WTC11 (cell line): ENCODE results near the gene MAOA. TPM values are rescaled to one million over a fixed set of nuclear protein-coding genes. Genes with fewer than 3 reads are reported as not detected.

Experiments used
- ATAC-seq: fragments of 200-7000 bp; cut with Tn5 transposase; 2 replicates; pipeline ENCODE4 v1.10.0; 2021; ENCODE audit warnings: mild to moderate bottlenecking, moderate library complexity
- CTCF ChIA-PET: fragments of 300-600 bp; sonication (Branson Sonifier 250); formaldehyde crosslinking; loops from one replicate; lab custom pipeline; 2021; ENCODE audit warnings: antibody characterized with exemption; lab: Charles Lee
- POLR2A ChIA-PET: fragments of 350-600 bp; sonication (Branson Sonifier 250); formaldehyde crosslinking; loops from one replicate; lab custom pipeline; 2021; ENCODE audit warnings: antibody characterized with exemption; lab: Charles Lee
- DNase-seq: peaks from one replicate; pipeline ENCODE4 v3.0.0; 2021; ENCODE audit warnings: low spot score
- H3K27ac Mint-ChIP-seq: 2 replicates; pipeline ENCODE4 v1.8.0; 2021; ENCODE audit warnings: mixed read lengths
- H3K27me3 Mint-ChIP-seq: 2 replicates; pipeline ENCODE4 v1.8.0; 2021; ENCODE audit warnings: low read depth, mild to moderate bottlenecking, moderate library complexity, mixed read lengths
- H3K36me3 Mint-ChIP-seq: 2 replicates; pipeline ENCODE4 v1.8.0; 2021; ENCODE audit warnings: mixed read lengths
- H3K4me1 Mint-ChIP-seq: 2 replicates; pipeline ENCODE4 v1.8.0; 2022; ENCODE audit warnings: mixed read lengths
- H3K4me3 Mint-ChIP-seq: 2 replicates; pipeline ENCODE4 v1.8.0; 2021; ENCODE audit warnings: mild to moderate bottlenecking, moderate library complexity, mixed read lengths
- H3K9me3 Mint-ChIP-seq: 2 replicates; pipeline ENCODE4 v1.8.0; 2021; ENCODE audit warnings: mixed read lengths
- ATF1 ChIP-seq: sonication (generic); formaldehyde crosslinking; IDR thresholded peaks from 2 replicates; pipeline ENCODE4 v1.8.1; 2023; ENCODE audit warnings: mild to moderate bottlenecking, moderate library complexity, missing genetic modification reagents
- E2F4 ChIP-seq: sonication (generic); formaldehyde crosslinking; IDR thresholded peaks from 2 replicates; pipeline ENCODE4 v1.8.1; 2022; ENCODE audit warnings: low read depth, mild to moderate bottlenecking, moderate library complexity, missing genetic modification reagents, borderline replicate concordance
- E2F5 ChIP-seq: sonication (generic); formaldehyde crosslinking; IDR thresholded peaks from 2 replicates; pipeline ENCODE4 v1.8.1; 2022; ENCODE audit warnings: mild to moderate bottlenecking, moderate library complexity, missing genetic modification reagents
- FOXP4 ChIP-seq: sonication (generic); formaldehyde crosslinking; IDR thresholded peaks from 2 replicates; pipeline ENCODE4 v1.8.0; 2022; ENCODE audit warnings: mild to moderate bottlenecking, missing genetic modification reagents
- JAZF1 ChIP-seq: fragments of 250-450 bp; sonication (Bioruptor Pico); IDR thresholded peaks from 2 replicates; pipeline ENCODE4 v1.9.0; 2021; ENCODE audit warnings: moderate library complexity, mild to moderate bottlenecking, inconsistent platforms
- MAX ChIP-seq: sonication (generic); formaldehyde crosslinking; IDR thresholded peaks from 2 replicates; pipeline ENCODE4 v1.8.0; 2022; ENCODE audit warnings: mild to moderate bottlenecking, missing genetic modification reagents
- MXD4 ChIP-seq: fragments of 250-450 bp; sonication (Bioruptor Pico); IDR thresholded peaks from 2 replicates; pipeline ENCODE4 v1.8.0; 2021; ENCODE audit warnings: mild to moderate bottlenecking, moderate library complexity, borderline replicate concordance
- NR1H2 ChIP-seq: sonication (generic); formaldehyde crosslinking; IDR thresholded peaks from 2 replicates; pipeline ENCODE4 v1.9.0; 2021; ENCODE audit warnings: mild to moderate bottlenecking, moderate library complexity, missing genetic modification reagents
- PRRX2 ChIP-seq: fragments of 250-450 bp; sonication (Bioruptor Pico); IDR thresholded peaks from 2 replicates; pipeline ENCODE4 v1.8.0; 2021; ENCODE audit warnings: mild to moderate bottlenecking
- SOX15 ChIP-seq: fragments of 250-450 bp; sonication (Bioruptor Pico); IDR thresholded peaks from 2 replicates; pipeline ENCODE4 v1.9.0; 2021; ENCODE audit warnings: mild to moderate bottlenecking
- SP1 ChIP-seq: sonication (generic); formaldehyde crosslinking; conservative IDR thresholded peaks from 2 replicates; pipeline ENCODE4 v1.8.1; 2022; ENCODE audit warnings: missing genetic modification reagents
- TEAD1 ChIP-seq: sonication (generic); formaldehyde crosslinking; IDR thresholded peaks from 2 replicates; pipeline ENCODE4 v1.8.0; 2022; ENCODE audit warnings: mild to moderate bottlenecking, missing genetic modification reagents
- USF2 ChIP-seq: sonication (generic); formaldehyde crosslinking; IDR thresholded peaks from 2 replicates; pipeline ENCODE4 v1.8.1; 2023; ENCODE audit warnings: mild to moderate bottlenecking, missing genetic modification reagents, moderate library complexity
- ZNF219 ChIP-seq: sonication (generic); formaldehyde crosslinking; IDR thresholded peaks from 2 replicates; pipeline ENCODE4 v1.8.0; 2023; ENCODE audit warnings: missing genetic modification reagents, mild to moderate bottlenecking, borderline replicate concordance
- ZNF423 ChIP-seq: fragments of 250-450 bp; sonication (Bioruptor Pico); IDR thresholded peaks from 2 replicates; pipeline ENCODE4 v2.1.2; 2022; ENCODE audit warnings: mild to moderate bottlenecking, moderate library complexity
- ZNF671 ChIP-seq: fragments of 250-450 bp; sonication (Bioruptor Pico); IDR thresholded peaks from 2 replicates; pipeline ENCODE4 v1.8.0; 2021; ENCODE audit warnings: mild to moderate bottlenecking
- total RNA-seq: library from RNA; stranded (reverse); gene quantifications from 3 replicates; pipeline ENCODE4 v1.2.3, GENCODE V29; 2021
- TF ChIP-seq, protein P1 (sequence below): sonication (generic); formaldehyde crosslinking; conservative IDR thresholded peaks from 2 replicates; pipeline ENCODE4 v1.8.1; 2023; ENCODE audit warnings: mild to moderate bottlenecking, low read depth, missing genetic modification reagents, moderate library complexity
- TF ChIP-seq, protein P2 (sequence below): fragments of 250-450 bp; sonication (Bioruptor Pico); IDR thresholded peaks from 2 replicates; pipeline ENCODE4 v1.9.0; 2021; ENCODE audit warnings: mild to moderate bottlenecking
- TF ChIP-seq, protein P3 (sequence below): sonication (generic); formaldehyde crosslinking; IDR thresholded peaks from 2 replicates; pipeline ENCODE4 v1.8.0; 2022; ENCODE audit warnings: mild to moderate bottlenecking, missing genetic modification reagents
- TF ChIP-seq, protein P4 (sequence below): sonication (generic); formaldehyde crosslinking; IDR thresholded peaks from 2 replicates; pipeline ENCODE4 v1.8.1; 2022; ENCODE audit warnings: low read depth, missing genetic modification reagents, borderline replicate concordance
- TF ChIP-seq, protein P5 (sequence below): sonication (generic); formaldehyde crosslinking; IDR thresholded peaks from 2 replicates; pipeline ENCODE4 v1.8.0; 2022; ENCODE audit warnings: missing genetic modification reagents

The MAOA gene
- total RNA-seq, 1 experiment from 2014 or later = 6.0 TPM

- TF ChIP-seq, protein P1, sequence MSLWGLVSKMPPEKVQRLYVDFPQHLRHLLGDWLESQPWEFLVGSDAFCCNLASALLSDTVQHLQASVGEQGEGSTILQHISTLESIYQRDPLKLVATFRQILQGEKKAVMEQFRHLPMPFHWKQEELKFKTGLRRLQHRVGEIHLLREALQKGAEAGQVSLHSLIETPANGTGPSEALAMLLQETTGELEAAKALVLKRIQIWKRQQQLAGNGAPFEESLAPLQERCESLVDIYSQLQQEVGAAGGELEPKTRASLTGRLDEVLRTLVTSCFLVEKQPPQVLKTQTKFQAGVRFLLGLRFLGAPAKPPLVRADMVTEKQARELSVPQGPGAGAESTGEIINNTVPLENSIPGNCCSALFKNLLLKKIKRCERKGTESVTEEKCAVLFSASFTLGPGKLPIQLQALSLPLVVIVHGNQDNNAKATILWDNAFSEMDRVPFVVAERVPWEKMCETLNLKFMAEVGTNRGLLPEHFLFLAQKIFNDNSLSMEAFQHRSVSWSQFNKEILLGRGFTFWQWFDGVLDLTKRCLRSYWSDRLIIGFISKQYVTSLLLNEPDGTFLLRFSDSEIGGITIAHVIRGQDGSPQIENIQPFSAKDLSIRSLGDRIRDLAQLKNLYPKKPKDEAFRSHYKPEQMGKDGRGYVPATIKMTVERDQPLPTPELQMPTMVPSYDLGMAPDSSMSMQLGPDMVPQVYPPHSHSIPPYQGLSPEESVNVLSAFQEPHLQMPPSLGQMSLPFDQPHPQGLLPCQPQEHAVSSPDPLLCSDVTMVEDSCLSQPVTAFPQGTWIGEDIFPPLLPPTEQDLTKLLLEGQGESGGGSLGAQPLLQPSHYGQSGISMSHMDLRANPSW (CRISPR knock-in tag) = no peak
- no peak for TF ChIP-seq MXD4
- TF ChIP-seq, protein P2, sequence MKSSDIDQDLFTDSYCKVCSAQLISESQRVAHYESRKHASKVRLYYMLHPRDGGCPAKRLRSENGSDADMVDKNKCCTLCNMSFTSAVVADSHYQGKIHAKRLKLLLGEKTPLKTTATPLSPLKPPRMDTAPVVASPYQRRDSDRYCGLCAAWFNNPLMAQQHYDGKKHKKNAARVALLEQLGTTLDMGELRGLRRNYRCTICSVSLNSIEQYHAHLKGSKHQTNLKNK (CRISPR knock-in tag) = no peak
- no peak for TF ChIP-seq NR1H2
- no peak for TF ChIP-seq TEAD1 (CRISPR knock-in tag)
- TF ChIP-seq E2F4 (CRISPR knock-in tag) = no peak
- TF ChIP-seq, protein P3, sequence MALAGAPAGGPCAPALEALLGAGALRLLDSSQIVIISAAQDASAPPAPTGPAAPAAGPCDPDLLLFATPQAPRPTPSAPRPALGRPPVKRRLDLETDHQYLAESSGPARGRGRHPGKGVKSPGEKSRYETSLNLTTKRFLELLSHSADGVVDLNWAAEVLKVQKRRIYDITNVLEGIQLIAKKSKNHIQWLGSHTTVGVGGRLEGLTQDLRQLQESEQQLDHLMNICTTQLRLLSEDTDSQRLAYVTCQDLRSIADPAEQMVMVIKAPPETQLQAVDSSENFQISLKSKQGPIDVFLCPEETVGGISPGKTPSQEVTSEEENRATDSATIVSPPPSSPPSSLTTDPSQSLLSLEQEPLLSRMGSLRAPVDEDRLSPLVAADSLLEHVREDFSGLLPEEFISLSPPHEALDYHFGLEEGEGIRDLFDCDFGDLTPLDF (CRISPR knock-in tag) = no peak
- TF ChIP-seq PRRX2 (CRISPR knock-in tag) = no peak
- no peak for TF ChIP-seq ZNF219
- TF ChIP-seq USF2 (CRISPR knock-in tag) = no peak
- no peak for TF ChIP-seq JAZF1
- no peak for TF ChIP-seq SOX15 (CRISPR knock-in tag)
- TF ChIP-seq E2F5 = no peak
- TF ChIP-seq ZNF423 (CRISPR knock-in tag) = no peak
- TF ChIP-seq, protein P4, sequence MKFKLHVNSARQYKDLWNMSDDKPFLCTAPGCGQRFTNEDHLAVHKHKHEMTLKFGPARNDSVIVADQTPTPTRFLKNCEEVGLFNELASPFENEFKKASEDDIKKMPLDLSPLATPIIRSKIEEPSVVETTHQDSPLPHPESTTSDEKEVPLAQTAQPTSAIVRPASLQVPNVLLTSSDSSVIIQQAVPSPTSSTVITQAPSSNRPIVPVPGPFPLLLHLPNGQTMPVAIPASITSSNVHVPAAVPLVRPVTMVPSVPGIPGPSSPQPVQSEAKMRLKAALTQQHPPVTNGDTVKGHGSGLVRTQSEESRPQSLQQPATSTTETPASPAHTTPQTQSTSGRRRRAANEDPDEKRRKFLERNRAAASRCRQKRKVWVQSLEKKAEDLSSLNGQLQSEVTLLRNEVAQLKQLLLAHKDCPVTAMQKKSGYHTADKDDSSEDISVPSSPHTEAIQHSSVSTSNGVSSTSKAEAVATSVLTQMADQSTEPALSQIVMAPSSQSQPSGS (CRISPR knock-in tag) = no peak
Observed at GRCh38 chrX:43663173-43663572, 7.1 kb downstream of the MAOA start (continued).

DNA sequence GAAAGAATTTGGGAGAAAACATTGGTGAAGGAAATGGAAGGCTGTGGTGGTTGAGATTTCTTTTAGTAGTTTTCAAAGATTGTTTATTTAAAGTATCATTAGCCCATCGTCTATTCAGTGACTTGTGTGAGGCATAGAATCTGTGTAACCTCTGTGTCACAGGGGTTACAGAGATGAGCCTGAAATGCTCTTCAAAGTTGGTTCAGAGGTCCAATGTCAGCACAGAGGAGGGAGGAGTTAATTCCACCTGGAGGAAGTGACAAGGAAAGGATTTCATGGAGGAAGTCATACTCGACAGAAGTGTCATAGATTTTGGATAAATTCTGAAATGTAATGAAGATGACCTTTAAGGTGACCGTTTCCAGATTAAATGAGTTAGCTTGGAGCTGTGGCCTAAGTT lies 8.2 kb downstream of the MAOA start:
- no peak overlapping the region for H3K4me3 Mint-ChIP-seq
- CTCF ChIA-PET = no interaction called here
- DNase-seq = no peak
- POLR2A ChIA-PET = no interaction called here
- ATAC-seq = no peak
- no peaks in the 10 kb centered on the region for H3K4me1 Mint-ChIP-seq
- no peaks in the 10 kb centered on the region; the same call in 1 of the 2 replicates for H3K27me3 Mint-ChIP-seq
- H3K27ac Mint-ChIP-seq = no peak overlapping the region
- no peaks in the 10 kb centered on the region for H3K9me3 Mint-ChIP-seq
- no peaks in the 10 kb centered on the region for H3K36me3 Mint-ChIP-seq
- TF ChIP-seq MAX (CRISPR knock-in tag) (no peak), TEAD1 (CRISPR knock-in tag) (no peak), ATF1 (no peak), SP1 (CRISPR knock-in tag) (no peak), ZNF671 (CRISPR knock-in tag) (no peak), ZNF423 (CRISPR knock-in tag) (no peak), FOXP4 (no peak)
- TF ChIP-seq, protein P5, sequence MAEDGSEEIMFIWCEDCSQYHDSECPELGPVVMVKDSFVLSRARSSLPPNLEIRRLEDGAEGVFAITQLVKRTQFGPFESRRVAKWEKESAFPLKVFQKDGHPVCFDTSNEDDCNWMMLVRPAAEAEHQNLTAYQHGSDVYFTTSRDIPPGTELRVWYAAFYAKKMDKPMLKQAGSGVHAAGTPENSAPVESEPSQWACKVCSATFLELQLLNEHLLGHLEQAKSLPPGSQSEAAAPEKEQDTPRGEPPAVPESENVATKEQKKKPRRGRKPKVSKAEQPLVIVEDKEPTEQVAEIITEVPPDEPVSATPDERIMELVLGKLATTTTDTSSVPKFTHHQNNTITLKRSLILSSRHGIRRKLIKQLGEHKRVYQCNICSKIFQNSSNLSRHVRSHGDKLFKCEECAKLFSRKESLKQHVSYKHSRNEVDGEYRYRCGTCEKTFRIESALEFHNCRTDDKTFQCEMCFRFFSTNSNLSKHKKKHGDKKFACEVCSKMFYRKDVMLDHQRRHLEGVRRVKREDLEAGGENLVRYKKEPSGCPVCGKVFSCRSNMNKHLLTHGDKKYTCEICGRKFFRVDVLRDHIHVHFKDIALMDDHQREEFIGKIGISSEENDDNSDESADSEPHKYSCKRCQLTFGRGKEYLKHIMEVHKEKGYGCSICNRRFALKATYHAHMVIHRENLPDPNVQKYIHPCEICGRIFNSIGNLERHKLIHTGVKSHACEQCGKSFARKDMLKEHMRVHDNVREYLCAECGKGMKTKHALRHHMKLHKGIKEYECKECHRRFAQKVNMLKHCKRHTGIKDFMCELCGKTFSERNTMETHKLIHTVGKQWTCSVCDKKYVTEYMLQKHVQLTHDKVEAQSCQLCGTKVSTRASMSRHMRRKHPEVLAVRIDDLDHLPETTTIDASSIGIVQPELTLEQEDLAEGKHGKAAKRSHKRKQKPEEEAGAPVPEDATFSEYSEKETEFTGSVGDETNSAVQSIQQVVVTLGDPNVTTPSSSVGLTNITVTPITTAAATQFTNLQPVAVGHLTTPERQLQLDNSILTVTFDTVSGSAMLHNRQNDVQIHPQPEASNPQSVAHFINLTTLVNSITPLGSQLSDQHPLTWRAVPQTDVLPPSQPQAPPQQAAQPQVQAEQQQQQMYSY (CRISPR knock-in tag) = no peak
